GM21723 (cell line): Measurements from ENCODE around the gene SLCO2B1.
"Not testable (repeated sequence)": the region's sequence is repeated elsewhere in the genome, so short reads cannot be mapped to it uniquely, and the experiment has no call there.

Source experiments
- ATAC-seq: cut with Tn5 transposase; IDR thresholded peaks from one replicate; pipeline ENCODE4 v1.9.1; 2021; ENCODE audit warnings: mild to moderate bottlenecking, moderate library complexity; ENCODE audit not compliant: unreplicated experiment

The SLCO2B1 gene, protein sequence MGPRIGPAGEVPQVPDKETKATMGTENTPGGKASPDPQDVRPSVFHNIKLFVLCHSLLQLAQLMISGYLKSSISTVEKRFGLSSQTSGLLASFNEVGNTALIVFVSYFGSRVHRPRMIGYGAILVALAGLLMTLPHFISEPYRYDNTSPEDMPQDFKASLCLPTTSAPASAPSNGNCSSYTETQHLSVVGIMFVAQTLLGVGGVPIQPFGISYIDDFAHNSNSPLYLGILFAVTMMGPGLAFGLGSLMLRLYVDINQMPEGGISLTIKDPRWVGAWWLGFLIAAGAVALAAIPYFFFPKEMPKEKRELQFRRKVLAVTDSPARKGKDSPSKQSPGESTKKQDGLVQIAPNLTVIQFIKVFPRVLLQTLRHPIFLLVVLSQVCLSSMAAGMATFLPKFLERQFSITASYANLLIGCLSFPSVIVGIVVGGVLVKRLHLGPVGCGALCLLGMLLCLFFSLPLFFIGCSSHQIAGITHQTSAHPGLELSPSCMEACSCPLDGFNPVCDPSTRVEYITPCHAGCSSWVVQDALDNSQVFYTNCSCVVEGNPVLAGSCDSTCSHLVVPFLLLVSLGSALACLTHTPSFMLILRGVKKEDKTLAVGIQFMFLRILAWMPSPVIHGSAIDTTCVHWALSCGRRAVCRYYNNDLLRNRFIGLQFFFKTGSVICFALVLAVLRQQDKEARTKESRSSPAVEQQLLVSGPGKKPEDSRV

DNA sequence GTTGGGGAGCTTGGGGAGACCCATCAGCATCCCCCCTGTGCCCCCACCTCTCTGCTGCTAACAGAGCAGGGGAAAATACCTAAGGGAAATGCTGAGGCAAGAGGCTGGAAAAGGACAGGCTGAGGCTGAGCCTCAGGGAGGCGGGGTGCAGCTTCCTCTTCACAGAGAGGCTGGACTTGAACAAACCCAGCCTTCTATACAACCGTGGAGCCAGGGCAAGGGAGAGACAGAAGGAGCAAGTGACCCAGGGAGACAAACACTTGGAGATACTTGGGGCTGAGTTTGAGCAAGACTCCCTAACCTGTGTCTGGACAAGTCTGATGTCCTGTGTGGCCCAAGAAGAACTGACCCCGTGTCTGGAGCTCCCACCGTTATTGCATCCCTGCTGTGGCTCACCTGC lies at the start of gene SLCO2B1:
SLCO2B1 (plus strand) TSS at position 229 of the 400 bp plus-strand sequence. CDS start 275 bp downstream, outside the sequence.
- no peak for ATAC-seq

DNA sequence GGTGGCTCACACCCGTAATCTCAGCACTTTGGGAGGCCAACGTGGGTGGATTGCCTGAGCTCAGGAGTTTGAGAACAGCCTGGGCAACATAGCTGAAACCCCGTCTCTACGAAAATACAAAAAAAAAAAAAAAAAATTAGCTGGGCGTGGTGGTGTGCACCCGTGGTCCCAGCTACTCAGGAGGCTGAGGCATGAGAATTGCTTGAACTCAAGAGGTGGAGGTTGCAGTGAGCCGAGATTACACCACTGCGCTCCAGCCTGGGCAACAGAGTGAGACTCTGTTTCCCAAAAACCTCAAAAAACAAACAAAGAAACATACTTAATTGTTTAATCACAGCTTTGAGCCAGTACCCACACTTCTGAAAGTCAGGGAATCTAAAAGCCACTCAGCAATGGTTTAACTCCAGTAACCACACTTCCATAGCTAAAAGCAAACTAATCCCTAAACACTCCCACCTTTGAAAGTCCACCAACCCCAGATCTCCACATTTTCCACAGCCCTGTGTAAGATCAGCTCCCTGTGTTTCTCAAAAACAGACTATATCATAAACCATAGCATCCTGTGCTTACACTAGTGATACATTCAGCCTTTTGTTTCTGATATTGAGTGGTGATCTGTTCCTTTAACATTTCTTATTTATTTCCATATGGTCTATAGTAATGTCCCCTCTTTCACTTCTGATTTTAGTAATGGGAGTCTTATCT lies 49.3 kb upstream of the SLCO2B1 start:
- ATAC-seq: no peak

DNA sequence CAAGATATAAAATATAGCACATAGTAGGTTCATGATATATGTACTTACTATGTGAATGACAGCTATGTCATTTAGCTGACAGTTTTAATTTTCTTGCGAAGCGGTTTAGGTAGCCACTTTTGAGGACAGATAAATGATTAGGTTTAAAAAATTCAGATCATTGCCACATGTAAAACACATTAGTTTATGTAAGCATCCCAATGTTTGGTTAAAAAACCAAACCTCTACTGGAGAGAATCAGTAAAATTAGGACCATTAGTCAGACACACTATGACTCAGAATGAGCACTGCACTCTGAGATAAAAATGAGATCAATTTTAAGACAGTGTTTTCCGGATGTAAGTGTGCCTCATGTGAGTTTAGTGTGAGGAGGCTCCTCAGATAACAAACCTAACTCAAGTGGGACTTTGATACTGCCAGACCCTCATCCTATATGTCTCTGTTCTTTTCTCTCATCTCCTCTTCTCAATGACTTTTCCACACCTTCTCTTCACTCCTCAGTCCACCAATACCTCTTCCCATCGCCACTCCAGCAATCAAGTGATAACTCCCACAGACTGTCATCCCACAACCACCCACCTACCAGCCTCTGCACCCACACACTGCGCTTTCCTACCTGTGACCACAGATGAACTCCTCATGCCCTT lies 47.4 kb upstream of the SLCO2B1 start:
- ATAC-seq: no peak

DNA sequence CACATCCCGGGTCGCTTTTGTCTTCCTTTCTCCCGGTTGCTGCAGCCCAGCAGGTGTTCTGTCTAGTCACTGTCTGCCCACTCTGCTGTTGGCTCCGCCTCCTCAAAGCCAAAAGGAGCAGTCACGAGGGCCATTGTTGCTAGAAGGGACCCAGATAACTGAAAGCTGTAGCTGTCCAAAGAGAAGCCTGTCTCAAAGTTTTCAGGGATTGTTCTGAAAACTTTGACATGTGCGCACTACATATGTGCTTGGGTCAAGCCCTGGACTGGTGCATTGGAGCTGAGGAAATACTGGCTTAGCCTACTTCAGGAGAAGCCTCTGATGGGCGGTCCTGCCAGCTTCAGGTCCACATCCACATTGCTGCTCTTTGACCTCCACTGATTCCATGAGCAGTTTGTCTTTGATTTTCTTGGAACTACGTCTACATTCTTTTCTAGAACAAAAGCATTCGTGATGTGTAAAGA lies 45.4 kb upstream of the SLCO2B1 start:
- no peak for ATAC-seq

DNA sequence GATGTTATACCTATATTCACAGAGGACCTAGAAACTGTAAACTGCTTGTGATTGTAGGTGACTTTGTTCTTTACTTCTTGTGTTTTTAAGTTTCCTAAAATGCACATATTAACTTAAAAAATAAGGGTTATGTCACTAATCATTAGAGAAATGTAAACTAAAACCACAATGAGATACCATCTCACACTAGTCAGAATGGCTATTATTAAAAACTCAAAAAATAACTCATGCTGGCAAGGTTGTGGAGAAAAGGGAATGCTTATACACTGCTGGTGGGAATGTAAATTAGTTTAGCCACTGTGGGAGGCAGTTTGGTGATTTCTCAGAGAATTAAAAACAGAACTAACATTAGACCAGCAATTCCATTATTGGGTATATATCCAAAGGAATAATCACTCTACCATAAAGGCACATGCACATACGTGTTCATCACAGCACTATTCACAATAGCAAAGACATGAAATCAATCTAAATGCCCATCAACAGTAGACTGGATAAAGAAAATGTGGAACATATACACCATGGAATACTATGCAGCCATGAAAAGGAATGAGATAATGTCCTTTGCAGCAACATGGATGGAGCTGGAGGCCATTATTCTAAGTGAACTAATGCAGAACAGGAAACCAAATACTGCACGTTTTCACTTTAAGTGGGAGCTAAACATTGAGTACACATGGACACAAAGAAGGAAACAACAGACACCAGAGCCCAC lies 44.8 kb upstream of the SLCO2B1 start:
- not testable (repeated sequence) for ATAC-seq

DNA sequence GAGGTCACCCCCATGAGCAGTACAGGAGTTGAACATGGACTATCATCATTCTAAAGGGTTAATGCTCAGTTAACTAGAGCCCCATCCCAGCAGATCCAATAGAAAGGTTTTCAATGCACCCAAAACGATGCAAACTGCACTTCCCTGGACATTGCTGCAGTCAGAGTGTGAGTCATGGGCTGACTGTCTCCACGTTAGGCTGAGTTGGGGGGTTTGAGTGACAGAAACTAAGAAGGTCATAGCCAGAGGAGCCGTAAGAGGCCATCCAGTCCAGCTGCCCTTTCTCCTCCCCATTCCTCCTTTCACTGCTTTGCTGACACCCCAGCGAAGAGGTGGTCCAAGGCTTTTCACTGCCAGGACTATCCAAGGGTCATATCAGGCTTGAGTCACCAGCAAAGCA lies 43.7 kb upstream of the SLCO2B1 start:
- no peak for ATAC-seq

DNA sequence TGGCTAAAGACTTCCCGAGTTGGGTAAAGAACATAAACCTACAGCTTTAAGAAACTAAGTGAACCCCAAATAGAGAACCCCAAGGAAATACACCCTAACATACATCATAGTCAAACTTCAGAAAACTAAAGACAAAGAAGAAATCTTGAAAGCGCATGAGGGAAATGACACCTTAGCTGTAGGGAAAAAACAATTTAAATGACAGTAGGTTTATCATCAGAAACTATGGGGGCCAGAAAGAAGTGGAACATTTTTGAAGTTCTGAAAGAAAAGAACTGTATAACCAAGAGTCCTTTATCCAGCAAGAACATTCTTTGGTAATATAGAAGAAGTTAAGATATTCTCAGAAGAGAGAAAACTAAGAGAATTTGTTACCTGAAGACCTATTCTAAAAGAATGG lies 38.7 kb upstream of the SLCO2B1 start:
- no peak for ATAC-seq

DNA sequence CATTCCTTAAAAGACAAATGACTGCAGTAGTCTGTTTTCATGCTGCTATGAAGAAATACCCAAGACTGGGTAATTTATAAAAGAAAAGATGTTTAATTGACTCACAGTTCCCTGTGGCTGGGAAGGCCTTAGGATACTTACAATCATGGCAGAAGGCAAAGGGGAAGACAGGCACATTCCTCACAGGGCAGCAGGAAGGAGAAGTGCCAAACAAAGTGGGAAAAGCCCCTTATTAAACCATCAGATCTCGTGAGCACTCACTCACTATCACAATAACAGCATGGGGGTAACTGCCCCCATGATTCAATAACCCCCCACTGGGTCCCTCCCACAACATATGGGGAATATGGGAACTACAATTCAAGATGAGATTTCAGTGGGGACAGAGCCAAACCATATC lies 37.9 kb upstream of the SLCO2B1 start:
- ATAC-seq: no peak

DNA sequence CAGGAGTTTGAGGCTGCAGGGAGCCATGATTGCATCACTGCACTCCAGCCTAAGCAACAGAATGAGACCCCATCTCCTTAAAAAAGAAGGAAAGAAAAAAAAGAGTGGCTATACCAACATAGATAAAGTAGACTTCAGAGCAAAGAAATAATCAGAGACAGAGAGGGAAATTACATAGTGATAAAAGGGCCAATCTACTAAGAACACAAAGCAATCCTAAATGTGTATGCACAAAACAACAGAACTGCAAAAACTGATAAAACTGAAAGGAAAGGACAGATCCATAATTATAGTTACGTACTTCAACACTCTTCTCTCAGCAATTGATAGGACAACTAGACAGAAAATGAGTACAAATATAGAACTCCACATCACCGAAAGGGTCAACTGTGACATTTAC lies 36.4 kb upstream of the SLCO2B1 start:
- no peak for ATAC-seq

DNA sequence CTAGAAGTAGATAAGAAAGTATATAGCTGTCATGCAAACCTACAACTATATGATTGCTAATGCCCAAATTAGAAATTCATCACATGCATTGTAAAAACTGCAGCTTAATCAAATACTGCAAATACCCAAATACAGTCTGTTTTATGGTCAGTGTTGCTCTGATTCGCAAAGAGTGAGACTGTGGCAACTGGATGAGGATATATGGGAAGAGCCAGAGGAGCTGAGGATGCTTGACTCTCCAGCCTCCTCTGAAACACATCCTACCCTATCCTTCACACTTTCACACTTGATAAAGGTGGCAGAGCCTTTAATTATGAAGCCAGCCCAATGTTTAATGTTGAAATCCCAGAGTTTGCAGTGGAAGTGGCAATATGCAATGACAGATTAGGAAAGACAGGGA lies 32.3 kb upstream of the SLCO2B1 start:
- ATAC-seq: no peak

DNA sequence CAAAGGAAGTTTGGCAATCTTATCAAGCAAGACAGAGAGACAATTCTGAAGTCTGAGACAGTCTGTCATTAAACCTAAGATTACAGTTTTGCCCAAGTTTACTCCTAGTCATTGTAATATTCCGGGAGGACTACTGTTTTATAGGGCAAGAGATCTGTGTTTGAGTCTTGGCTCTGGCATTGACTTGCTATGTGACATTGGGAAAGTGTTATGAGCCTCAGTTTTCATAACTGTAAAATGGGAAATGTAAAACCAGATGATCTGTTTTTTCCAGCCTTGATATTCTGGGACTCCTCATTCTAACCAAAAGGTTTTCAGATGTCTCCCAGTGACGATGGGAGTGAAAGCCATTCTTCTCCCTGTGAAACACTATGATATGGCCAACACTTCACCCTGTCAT lies 24.3 kb upstream of the SLCO2B1 start:
- ATAC-seq: no peak

DNA sequence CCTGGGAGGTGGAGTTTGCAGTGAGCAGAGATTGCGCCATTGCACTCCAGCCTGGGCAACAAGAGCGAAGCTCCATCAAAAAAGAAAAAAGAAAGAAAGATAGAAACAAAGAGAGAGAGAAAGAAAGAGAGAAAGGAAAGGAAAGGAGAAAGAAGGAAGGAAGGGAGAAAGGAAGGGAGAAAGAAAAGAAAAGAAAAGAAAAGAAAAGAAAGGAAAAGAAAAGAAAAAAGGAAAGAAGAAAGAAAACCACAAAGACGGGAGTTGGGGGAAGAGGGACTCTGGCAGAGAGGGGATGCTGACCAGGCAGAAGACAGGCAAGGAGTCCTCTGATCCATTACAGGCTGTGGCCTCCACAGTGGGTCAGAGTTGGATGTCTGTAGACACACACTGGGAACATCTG lies 18.8 kb upstream of the SLCO2B1 start:
- ATAC-seq: no peak

DNA sequence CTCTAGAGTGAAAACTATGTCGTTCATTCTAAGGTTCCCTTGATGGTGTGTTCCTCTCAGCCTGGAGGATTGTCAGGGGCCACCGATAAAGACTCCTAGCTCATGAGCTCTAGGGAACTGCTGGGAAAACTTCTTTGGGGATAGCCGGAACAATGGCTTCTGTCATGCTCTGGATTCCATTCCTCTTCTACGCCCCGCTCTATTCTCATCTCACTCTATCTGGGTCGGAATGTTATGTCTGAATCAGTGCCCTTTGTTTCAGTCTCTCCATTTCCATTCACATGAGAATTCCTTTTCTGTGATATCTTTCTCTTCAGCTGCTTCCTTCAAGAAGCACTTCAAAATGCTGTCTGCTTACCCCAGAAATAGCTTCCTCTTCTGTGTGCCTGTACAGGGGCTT lies 16.9 kb upstream of the SLCO2B1 start:
- no peak for ATAC-seq

DNA sequence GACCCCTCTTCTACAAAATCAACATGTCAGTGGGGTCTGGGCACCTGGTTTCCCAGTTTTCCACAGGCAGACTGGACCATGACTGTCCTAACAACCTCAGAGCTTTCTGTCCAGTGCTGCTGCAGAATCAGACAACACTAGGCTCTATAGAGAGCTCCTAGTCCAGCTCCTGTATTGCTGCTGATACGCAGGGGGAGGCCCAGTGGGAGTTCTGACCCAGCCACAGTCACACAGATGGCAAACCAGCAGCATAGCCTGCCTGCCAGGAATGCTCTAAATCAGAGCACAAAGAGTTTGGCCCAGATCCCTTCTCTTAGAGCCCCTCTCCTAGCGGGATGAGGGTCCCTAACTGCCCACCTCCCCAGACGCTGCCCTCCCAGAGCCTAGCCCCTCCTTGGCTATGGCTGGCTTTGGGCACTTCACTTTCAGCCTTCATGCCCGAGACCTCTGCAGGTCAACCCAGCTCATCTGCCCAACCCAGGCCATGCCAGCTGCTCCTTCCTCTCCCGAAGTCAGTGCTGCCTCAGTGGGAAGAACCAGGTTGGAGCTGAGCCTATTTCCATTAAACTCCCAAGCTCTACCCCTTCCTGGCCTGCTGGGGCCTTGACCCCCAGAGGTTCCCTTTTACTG lies 15.8 kb upstream of the SLCO2B1 start:
- no peak for ATAC-seq

DNA sequence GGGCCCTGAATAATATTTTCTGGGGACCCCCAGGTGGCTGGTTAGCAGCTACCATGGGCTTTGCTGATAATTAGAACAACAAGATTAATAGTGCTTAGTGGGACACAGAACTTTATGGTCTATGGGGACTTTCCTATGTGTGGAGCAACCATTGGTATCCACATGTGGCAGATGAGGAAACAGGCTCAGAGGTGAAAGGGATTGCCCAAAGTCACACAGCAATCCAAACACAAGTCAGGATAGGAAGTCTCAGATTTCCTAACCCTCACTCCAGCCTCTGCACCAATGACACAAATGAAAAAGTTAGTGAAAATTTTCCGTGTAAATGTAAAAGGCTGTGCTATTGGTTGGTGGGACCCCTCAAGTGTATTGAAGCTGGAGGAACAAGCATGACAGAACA lies 15.3 kb upstream of the SLCO2B1 start:
- ATAC-seq: no peak

DNA sequence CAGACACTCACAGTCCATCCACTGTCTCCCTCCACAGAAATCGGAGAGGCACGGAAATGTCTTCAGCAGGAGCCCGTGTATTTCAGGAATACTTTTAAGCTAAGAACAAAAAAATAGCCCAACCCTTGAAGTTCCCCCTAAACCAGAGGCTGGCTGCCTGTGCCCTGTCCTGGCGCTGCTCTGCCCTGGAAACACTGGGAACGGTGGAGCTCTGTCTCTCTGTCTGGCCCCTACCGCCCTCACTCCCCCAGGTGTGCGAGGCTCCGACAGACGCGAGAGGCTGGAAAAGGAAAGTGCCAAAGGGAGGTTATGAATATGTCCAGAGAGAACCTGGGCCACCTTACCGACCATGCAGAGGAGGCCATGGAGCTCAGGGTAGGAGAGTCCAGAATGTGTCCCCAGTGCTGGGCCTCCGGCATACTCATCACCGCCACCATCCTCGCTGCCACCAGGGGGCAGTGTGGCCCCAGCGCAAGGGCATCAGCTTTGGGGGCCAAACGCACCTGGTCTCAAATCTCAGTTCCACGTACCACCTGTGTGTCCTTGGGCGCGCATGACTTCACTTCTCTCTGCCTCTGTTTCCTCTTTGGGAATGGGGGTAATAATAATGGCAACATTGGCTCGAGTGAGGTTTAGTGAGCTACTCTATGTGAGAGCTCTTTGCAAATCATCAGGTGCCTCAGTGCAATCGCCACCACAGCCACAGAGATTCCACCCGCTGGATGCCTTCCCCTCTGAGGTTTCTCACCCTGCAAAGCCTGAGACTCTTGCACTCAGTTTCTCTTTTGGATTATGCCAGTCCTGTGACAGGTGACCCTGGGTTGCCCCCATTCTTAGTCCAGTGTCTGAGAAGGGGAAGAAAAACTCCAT lies 10.4 kb upstream of the SLCO2B1 start:
- ATAC-seq: no peak

DNA sequence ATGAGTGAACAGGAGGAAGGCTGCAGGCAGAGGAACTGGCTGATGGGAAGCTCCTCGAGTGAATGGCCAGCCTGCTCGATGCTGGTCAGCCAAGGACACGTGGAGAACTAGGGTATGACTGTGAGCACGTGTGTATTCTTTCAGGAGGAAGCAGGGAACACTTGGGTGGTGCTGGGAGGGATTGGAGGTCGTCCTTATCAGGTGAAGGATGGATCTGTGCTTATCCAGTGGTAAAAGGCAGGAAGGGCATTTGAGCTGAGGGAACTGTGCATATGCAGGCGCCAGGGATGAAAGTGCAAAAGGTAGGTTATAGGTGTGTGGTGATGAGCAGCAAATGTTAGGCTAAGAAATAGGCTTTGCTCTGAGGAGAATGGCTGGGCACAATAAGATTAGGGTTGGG lies 9.7 kb upstream of the SLCO2B1 start:
- ATAC-seq: no peak

DNA sequence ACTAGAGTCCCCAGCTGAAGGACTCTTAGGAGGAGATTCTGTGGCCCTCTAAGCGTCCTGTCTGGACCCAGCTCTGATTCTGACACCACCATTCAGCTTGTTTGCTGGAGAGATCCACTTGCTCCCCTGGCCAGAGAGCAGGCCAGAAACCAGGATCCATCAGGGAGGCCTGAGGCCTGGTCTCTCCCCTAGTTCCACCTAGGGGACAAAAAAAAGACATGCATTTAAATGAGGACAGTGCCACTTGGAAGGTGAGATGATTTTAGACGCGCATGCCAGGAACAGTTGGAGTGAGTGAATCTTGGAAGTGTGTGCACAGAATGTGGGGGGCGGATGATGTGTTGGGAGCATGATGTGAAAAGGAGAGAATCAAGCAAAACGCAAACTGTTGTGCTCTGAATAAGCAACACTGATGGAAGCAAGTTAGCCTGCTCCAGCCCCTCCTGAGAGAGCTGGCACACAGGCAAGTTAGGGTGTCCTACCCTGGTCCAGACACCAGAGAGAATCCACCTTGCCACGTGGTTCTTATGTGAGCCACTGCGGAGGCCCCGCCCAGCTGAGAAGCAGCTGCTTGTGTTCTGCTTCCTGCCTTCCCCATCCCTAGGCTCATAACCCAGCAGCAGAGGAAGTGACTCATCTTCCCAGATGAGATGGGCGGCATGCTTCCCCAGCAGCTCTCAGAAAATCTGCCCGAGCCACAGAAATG lies 8.0 kb upstream of the SLCO2B1 start:
- ATAC-seq: peak; percentile 72

DNA sequence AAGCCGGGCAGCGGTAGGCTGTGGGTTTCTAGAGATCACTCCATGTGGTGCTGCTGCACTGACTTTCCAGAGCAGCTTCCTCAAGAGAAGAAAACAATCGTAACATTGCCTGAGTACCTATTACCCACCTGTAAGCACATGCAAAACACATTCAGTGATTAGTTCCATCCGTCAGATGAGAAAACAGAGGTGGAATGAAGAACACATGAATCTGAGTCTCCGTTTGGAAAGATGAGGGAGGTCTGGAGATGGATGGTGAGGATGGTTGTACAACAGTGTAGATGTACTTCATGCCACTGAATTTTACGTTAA lies 7.5 kb upstream of the SLCO2B1 start:
- no peak for ATAC-seq
